Measurements from ENCODE around the gene CD79A.
A peak's percentile ranks its signal among the peaks of the same experiment; 100 is the strongest.

CD79A gene

DNA sequence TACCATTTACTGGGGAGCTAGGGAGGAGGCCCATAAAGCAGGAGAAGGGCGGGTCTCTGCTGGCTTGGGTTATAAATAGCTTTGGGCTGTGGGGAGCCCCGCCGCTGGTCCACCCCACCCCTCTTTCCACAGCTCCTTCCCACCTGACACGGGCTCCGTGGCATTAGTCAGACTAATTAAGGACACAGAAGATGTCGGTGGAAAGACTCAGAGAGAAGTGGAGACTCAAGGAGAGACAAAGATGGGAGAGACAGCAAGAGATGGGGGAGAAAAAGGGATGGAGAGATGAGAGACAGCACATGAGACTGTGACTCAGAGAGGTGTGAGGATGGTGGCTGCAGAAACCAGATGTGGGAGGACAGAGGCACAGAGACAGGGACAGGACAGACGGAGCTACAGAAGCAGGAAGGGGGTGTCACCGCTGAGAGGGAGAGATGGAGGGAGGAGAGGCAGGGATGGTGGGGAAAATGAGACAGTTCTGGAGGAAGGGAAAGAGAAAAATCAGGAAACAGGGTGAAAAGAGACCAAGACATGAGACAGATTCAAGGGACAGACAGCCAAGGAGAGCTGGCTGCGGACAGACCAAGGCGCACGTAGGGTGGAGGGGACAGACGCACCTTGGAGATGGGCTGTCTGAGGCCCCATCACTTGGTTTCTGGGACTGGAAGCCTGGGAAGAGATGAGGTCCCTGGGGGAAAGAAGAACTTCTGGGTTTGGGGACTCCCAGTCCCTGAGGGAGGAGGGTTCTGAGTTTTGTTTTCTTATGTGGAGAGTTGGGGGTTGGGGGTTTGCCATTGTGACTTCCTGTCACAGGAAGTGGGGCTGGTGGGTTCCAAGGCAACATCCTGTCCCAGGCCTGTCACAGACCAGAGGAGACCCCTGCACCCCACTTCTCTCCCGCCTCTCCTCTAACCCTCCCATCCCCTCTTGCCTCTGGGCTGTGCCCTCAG lies 10.0 kb downstream of the CD79A start:
- DNase-seq, result peak; percentile 51

DNA sequence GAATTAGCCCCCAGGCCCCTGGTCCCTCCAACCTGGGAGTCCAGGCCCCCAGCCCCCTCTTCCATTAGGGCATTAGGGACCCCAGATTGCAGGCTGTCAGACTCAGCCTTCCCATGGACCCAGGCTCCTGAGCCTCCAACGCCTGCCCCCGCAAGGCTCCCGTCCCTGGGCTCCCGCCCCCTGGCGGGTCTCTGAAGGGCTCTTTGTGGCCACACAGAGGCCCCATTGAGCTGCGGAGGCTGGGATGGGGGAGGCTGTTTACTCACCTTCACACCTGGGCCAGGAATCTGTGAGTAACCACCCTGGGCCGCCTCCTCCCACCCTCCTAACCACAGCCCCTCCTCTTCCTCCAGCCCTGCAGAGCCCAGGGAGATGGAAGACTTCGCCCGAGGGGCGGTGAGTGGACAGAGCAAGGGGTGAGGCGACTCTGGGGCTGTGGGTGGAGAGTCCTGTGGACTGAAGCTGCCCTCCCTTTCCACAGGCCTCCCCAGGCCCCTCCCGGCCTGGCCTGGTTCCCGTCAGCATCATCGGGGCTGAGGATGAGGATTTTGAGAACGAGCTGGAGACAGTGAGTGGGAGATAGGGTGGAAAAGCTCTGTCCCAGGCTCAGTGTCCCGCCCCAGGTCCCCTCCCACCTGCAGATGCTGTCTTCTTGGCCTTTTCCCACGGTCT lies 10.8 kb downstream of the CD79A start:
- peak; percentile 83 for DNase-seq

DNA sequence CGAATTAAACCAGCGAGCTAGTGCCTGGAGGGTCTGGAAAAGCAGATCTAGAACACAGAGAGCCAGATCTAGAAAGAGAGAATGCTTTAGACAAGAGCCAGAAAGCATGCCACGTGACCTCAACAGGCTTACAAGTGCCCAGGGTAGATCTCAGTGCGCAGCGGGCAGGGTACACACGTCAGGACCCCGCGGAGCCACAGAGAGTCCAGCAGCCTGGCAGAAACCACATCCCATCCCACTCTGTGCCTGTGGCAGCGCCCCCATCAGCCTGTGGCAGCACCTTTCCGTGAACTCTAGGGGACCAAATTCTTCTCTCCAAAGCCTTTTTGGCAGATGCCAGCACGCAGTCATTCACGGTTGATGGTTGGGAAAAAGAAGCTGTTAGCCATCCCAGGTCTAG lies 11.8 kb downstream of the CD79A start:
- DNase-seq, result no peak

DNA sequence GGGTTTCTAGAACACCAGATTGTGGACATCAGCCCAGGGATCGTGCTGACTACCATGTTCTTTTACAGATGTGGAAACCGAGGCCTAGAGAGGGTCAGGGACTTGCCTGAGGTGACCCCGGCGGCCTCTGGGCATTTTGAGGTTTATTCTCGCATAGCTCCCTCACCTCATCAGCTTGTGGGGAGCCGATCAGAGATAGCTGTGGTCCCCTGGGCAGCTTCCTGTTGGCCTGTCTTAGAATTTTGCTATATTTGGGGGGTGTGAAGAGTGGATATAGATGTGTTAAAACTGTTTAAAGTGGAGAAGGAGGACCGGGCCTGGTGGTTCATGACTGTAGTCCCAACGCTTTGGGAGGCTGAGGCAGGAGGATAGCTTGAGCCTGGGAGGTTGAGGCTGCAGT lies 12.8 kb downstream of the CD79A start:
- no peak for DNase-seq

DNA sequence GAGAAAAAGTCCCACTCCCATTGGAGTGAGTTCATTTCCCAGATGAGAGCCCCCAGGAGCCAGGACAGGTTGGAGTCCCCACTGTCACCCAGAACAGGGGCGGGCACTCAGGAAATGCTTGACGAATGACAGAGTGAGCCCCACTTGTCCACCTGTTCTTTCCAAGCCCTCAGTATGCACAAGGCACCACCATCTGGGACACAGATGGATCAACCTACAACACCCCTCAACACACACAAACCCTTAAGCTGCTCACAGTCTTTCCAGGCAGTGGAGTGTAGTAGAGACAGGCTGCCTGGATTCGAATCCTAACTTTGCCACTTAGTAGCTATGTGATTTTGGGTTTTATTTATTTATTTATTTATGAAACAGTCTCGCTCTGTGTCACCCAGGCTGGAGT lies 13.9 kb downstream of the CD79A start:
- no peak for DNase-seq

DNA sequence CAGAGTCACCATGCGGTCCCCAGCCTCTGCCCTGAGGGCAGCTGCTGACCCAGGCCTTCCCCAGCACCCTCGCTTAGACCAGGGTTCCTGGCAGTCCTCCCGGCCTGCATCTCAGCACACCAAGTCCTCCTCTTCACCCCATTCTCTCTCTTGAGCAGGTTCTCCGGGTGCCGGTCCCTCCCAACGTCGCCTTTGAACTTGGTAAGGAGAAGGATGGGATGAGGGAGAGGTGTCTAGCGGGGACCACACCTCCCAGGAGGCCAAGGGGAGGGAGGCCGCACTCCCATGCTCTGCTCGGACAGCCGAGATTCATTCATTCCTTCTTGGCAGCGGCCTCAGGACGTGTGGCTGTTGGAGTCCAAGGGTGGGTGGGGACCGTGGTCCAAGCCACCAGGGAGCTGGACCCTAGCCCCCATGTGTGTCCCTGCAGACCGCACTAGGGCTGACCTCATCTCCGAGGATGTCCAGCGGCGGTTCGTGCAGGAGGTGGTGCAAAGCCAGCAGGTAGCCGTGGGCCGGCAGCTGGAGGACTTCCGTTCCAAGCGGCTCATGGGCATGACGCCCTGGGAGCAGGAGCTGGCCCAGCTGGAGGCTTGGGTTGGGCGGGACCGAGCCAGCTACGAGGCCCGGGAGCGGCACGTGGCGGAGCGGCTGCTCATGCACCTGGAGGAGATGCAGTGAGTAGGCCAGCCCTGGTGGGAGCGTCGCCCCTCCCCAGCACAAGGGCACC lies 15.3 kb downstream of the CD79A start:
- DNase-seq, result no peak

DNA sequence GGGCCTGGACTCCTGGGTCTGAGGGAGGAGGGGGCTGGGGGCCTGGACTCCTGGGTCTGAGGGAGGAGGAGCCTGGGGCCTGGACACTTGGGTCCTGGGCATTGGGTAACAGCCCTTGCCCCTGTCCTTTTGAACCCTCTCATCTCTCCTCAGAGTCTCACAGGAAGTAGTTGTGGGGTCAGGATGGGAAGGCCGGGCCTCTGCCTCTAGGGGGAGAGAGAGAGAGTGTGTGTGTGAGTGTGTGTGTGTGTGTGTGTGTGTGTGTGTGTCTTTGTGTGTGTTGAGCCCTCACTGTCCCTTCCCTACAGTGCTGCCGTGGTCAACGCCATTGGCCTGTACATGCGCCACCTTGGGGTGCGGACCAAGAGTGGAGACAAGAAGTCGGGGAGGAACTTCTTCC lies 16.8 kb downstream of the CD79A start:
- no peak for DNase-seq

DNA sequence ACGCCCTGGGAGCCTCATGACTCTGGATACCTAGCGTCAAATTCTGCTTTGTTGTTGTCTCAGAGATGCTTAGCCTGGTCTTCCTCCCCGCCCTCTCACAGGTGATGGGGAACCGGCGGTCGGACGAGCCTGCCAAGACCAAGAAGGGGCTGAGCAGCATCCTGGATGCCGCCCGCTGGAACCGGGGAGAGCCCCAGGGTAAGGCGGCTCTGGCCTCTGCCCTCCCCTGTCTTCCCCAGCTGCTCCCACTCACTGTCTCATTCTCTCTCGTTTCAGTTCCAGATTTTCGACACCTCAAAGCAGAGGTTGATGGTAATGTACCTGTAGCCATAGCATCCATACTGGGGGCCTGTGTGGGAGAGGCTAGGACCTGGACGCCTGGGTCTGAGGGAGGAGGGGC lies 17.3 kb downstream of the CD79A start:
- no peak for DNase-seq

DNA sequence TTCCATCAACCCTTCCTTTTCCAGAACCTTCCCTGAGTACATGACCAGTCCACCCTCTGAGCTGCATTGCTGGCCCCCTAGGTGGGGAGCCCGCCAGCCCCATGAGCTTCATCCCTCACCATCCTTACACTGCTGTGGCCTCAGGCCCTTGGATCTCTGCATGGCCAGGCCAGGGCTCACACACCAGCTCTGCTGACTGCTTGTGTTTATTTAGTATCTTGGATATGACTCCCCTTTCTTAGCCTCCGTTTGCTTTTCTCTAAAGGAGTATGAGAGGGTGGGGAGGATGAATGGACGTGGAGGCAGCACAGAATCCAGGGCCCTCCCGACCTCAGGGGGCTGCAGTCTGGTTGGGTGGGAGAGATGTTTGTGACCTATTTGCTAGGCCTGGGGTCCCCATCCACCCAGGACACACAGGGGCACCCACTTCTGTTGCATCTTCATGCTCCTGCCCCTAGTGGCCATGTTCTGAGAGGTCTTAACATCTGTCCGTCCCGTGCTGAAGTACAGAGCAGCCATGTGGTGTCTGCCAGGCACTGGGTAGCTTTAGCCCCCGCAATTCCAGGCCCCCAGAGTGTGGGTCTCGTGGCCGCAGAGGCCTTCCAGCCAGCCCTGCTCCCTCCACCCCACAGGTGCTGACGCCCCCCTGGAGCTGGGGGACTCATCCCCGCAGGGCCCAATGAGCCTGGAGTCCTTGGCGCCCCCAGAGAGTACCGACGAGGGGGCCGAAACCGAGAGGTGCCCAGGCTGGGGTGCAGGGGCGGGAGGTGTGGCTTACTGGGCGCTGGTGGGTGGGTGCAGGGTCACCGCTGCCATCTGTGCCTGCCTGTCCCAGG lies 18.9 kb downstream of the CD79A start:
- no peak for DNase-seq

DNA sequence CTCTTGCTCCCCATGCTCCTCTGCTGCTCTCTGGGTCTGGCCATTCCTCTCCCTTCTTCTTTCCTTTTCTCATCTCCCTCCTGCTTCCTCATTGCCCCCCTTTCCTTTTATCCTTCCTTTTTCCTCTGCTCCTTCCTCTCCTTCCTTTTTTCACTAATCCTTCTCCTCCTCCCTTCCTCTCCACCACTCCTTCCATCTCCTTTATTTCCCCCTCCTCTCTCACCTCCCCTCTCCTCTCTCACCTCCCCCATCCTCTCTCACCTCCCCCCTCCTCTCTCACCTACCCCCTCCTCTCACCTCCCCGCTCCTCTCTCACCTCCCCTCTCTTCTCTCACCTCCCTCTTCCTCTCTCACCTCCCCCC lies 19.5 kb downstream of the CD79A start:
- no peak for DNase-seq

DNA sequence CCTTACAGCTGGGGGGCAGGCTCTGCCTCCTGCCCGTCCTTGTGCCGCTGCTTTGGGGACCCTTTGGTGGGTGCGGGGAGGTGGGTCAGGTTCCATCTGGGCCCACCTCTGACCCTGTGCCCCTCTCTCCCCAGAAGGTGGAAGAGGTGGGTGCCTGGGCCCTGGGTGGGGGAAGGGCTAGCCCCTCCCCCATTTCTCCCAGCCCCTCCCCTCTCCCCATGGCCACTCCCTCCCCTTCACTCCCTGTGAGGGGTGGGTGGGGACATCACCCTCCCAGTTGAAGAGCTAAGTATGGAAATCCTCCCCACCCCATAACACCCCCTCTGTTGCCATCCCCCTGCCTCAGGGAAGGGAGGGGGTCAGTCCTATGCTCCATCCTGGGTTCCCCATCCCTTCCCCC lies 20.1 kb downstream of the CD79A start:
- no peak for DNase-seq

DNA sequence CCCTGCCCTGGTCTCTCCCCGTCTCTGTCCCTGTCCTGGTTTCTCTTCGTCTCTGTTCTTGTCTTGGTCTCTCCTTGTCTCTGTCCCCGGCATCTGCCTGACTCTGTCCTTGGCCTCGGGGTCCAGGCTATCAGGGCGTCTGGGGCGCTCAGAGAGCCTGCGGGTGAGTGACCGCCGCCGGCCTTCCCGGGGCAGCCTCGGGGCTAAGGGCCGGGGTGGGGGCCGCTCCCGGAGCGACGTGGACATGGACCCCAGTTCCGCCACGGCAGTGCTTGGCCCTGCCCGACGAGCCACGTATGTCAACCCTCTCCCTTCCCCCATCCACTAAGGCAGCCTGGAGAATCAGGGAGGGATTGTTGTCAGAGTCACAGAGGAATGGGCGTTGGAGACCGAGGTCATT lies 20.7 kb downstream of the CD79A start:
- DNase-seq, result no peak

DNA sequence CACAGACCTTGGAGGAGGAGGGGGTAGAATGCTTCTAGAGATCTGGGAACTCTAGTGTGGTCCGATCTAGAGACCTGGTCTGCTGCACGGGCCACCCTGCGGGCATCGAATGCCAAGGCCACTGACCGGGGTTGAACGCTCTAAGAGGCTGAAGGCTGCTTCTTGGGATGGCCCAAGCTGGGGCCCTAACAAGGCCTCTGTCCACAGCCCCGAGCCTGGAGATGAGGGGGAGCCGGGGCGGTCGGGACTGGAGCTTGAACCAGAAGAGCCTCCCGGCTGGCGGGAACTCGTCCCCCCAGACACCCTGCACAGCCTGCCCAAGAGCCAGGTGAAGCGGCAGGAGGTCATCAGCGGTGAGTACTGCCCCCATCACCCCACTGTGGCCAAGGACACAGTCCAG lies 21.2 kb downstream of the CD79A start:
- DNase-seq, result no peak

DNA sequence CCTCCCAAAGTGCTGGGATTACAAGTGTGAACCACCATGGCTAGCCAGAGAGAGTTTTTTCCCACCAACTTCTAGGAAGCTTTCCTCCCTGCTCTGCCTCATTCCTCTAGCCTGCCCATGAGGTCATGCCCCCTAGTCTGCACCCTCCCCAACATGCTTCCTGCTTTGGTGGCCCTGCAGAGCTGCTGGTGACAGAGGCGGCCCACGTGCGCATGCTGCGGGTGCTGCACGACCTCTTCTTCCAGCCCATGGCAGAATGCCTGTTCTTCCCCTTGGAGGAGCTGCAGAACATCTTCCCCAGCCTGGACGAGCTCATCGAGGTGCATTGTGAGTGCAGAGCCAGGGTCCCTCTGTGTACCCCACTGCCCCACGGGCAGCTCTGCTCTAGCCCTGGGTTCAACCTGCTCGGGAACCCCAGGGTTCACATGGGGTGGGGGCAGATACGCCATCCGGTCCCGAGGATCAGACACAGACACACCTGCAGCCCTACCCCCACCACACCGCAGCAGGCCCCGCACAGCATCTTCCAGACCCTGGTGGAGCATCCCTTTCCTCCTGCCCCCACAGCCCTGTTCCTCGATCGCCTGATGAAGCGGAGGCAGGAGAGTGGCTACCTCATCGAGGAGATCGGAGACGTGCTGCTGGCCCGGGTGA lies 24.8 kb downstream of the CD79A start:
- no peak for DNase-seq

DNA sequence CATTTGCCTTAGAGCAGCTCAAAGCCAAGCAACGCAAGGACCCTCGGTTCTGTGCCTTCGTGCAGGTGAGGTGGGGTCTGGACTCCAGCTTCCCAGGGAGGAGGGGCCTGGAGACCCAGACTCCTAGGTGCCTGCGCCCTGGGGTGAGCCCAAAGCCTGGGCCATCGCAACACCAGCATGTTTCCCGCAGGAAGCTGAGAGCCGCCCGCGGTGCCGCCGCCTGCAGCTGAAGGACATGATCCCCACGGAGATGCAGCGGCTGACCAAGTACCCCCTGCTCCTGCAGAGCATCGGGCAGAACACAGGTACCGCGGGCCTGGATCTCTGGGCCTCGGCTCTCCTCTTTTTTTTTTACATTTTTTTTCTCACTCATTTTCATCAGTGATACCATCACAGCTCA lies 25.5 kb downstream of the CD79A start:
- no peak for DNase-seq

DNA sequence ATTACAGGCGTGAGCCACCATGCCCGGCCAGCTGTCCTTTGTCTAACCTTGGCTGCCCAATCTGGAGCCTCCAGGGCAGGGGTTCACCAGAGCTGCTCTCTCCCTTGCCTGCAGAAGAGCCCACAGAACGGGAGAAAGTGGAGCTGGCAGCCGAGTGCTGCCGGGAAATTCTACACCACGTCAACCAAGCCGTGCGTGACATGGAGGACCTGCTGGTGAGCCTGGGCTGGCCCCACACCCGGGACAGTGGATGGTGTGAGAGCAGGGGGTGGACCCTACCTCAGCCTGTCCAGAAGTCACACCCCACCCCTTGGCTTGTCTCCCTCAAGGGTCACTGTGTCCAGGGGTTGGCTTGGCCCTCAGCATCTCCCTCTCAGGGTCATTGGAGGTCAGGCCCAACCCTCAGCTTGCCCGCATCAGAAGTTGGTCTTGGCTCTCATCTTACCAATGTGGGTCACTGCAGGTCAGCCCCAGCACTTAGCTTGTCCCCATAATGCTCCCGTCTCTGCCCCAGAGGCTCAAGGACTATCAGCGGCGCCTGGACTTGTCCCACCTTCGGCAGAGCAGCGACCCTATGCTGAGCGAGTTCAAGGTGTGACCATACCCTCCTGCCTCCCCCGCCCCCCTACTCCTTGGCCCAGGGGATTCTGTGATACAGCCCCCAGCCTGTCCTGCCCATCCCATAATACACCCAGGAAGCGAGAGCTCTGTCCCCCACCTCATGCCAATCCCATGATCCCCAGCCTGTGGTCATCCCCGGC lies 26.3 kb downstream of the CD79A start:
- DNase-seq, result no peak

DNA sequence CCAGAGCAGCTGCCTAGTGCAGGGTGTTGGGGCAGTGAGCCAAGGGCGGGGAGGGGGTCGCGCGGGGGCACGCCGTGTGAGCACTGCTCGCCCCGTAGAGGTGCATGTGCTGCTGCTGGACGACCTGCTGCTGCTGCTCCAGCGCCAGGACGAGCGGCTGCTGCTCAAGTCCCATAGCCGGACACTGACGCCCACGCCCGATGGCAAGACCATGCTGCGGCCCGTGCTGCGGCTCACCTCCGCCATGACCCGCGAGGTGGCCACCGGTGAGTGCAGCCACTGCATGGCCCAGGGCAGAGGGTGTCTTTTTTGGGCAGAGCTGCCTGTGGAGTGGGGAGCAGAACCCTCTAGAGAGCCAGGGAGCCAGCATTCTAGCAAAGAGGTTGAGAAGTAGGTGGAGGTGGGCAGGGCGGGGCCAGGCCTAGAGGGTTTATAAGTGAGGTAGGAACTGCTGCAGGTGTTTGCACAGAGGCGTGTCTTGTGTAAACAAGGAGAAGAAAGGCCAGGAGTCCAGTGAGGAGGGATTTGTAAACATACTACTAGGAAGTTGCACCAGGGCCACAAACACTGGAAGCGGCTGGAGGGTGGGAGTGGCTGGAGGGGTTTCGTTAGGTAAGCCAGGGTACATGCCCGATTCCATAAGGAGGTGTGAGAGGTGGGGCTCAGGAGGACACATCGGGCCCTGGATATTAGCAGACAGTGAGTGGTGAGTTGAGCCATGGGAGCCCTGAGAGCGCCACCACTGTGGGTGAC lies 27.2 kb downstream of the CD79A start:
- DNase-seq, result no peak

DNA sequence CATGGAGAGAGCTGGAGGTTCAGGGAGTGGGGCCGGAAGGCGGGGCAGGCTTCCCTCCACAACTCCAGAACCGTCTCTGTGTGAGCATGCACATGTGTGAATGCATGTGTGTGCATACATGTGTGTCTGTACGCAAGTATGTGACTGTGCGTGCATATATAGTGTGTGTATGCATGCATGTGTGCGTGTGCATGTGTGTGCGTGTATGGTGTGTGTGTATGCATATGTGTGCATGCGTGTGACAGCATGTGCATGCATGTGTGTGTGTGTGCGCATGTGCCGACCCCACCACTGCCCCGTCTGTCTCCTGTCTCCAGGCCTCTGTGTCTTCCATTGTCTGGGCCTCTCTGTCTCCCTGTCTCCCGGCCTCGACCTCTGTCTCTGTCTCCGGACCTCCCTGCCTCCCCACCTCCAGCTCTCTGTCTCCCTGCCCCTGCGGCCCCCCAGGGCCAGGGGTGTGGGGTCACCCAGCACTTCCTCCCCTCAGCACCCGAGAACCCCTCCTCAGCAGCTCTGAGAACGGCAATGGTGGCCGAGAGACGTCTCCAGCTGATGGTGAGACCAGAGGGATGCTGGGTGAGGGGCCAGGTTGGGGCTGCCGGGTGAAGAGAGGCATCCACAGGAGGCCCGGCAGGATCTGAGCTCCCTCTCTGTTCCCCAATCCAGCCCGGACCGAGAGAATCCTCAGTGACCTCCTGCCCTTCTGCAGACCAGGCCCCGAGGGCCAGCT lies 28.4 kb downstream of the CD79A start:
- DNase-seq, result no peak

DNA sequence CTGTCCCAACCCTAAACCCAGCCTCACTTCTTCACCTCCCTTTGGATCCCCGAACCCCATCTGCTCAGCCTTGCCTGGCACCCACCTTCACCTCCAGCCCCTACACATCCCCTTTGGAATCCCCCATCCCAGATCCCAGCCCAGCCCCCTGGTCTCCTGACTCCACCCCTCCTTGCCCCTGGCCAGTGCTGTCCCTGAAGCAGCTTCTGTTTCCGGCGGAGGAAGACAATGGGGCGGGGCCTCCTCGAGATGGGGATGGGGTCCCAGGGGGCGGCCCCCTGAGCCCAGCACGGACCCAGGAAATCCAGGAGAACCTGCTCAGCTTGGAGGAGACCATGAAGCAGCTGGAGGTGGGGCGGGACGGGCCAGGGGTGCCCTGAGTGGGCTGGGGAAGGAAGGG lies 29.2 kb downstream of the CD79A start:
- DNase-seq, result no peak
